HEK293T (cell line): ENCODE measurements around the gene FBXO28.

Experiments
- ARNT ChIP-seq: fragments of 450-650 bp; IDR thresholded peaks from 2 replicates; pipeline ENCODE4 v1.6.1; 2017; ENCODE audit warnings: mild to moderate bottlenecking
- BHLHE40 ChIP-seq: fragments of 450-650 bp; IDR thresholded peaks from 2 replicates; pipeline ENCODE4 v1.6.1; 2016; ENCODE audit warnings: mild to moderate bottlenecking, moderate library complexity, borderline replicate concordance
- ELF4 ChIP-seq: fragments of 450-650 bp; IDR thresholded peaks from 2 replicates; pipeline ENCODE4 v1.6.1; 2017; ENCODE audit warnings: antibody characterized with exemption
- FOXA1 ChIP-seq: fragments of 450-650 bp; IDR thresholded peaks from 2 replicates; pipeline ENCODE4 v1.6.1; 2016; ENCODE audit warnings: mild to moderate bottlenecking
- FOXK2 ChIP-seq: fragments of 450-650 bp; IDR thresholded peaks from 2 replicates; pipeline ENCODE4 v1.6.1; 2016; ENCODE audit warnings: mild to moderate bottlenecking
- FOXM1 ChIP-seq: fragments of 450-650 bp; IDR thresholded peaks from 2 replicates; pipeline ENCODE4 v1.6.1; 2017; ENCODE audit warnings: mild to moderate bottlenecking, borderline replicate concordance
- HDGF ChIP-seq: fragments of 450-650 bp; IDR thresholded peaks from 2 replicates; pipeline ENCODE4 v1.6.1; 2017; ENCODE audit warnings: antibody characterized with exemption, borderline replicate concordance
- L3MBTL2 ChIP-seq: fragments of 450-650 bp; conservative IDR thresholded peaks from 2 replicates; pipeline ENCODE4 v1.6.1; 2016; ENCODE audit warnings: mild to moderate bottlenecking
- LEF1 ChIP-seq: fragments of 450-650 bp; IDR thresholded peaks from 2 replicates; pipeline ENCODE4 v1.6.1; 2017; ENCODE audit warnings: mild to moderate bottlenecking, borderline replicate concordance
- SP1 ChIP-seq: fragments of 450-650 bp; IDR thresholded peaks from 2 replicates; pipeline ENCODE4 v1.6.1; 2017
- TARDBP ChIP-seq: fragments of 450-650 bp; IDR thresholded peaks from 2 replicates; pipeline ENCODE4 v1.6.1; 2016
- ZNF384 ChIP-seq: fragments of 450-650 bp; IDR thresholded peaks from 2 replicates; pipeline ENCODE4 v1.6.1; 2016

GRCh38 chr1:224118688-224119087 lies 4.8 kb downstream of the FBXO28 start:
- no peak for TF ChIP-seq TARDBP
- no peak for TF ChIP-seq HDGF
- no peak for TF ChIP-seq FOXA1
- no peak for TF ChIP-seq ELF4
- TF ChIP-seq ARNT, result no peak
- TF ChIP-seq ZNF384, result no peak
- TF ChIP-seq SP1, result no peak
- no peak for TF ChIP-seq L3MBTL2
- no peak for TF ChIP-seq FOXK2
- no peak for TF ChIP-seq LEF1
- TF ChIP-seq BHLHE40, result no peak
- no peak for TF ChIP-seq FOXM1
